Measurements from ENCODE around the gene FOXO6.

The FOXO6 gene

GRCh38 chr1:41399145-41399795 is 38.0 kb downstream of the FOXO6 start:
- DNase-seq (ENCODE audit: extremely low read depth, low read depth), result no peak
- no peak overlapping the region for H3K4me3 ChIP-seq (replicated peaks; ENCODE audit: low read depth, low read length)
- TF ChIP-seq CTCF (IDR thresholded peaks at IDR 0.05; ENCODE audit: low read depth, low read length, missing control alignments), result no peak

GRCh38 chr1:41400225-41400624 is 39.0 kb downstream of the FOXO6 start:
- DNase-seq (ENCODE audit: extremely low read depth, low read depth), result no peak
- TF ChIP-seq CTCF (IDR thresholded peaks at IDR 0.05; ENCODE audit: low read depth, low read length, missing control alignments), result no peak
- H3K4me3 ChIP-seq (replicated peaks; ENCODE audit: low read depth, low read length), result no peak overlapping the region

GRCh38 chr1:41401899-41402298 is 40.7 kb downstream of the FOXO6 start:
- no peak for DNase-seq (ENCODE audit: extremely low read depth, low read depth)
- no peak for TF ChIP-seq CTCF (IDR thresholded peaks at IDR 0.05; ENCODE audit: low read depth, low read length, missing control alignments)
- H3K4me3 ChIP-seq (replicated peaks; ENCODE audit: low read depth, low read length), result no peak overlapping the region

- no peak for DNase-seq (ENCODE audit: extremely low read depth, low read depth)
- no peak overlapping the region for H3K4me3 ChIP-seq (replicated peaks; ENCODE audit: low read depth, low read length)
- TF ChIP-seq CTCF (IDR thresholded peaks at IDR 0.05; ENCODE audit: low read depth, low read length, missing control alignments), result no peak
These were observed 43.1 kb downstream of the FOXO6 start for GRCh38 chr1:41404308-41404761.

GRCh38 chr1:41407664-41408252 is 46.5 kb downstream of the FOXO6 start:
- H3K4me3 ChIP-seq (replicated peaks; ENCODE audit: low read depth, low read length), result no peak overlapping the region
- TF ChIP-seq CTCF (IDR thresholded peaks at IDR 0.05; ENCODE audit: low read depth, low read length, missing control alignments), result no peak
- no peak for DNase-seq (ENCODE audit: extremely low read depth, low read depth)

- DNase-seq (ENCODE audit: extremely low read depth, low read depth), result no peak
- no peak for TF ChIP-seq CTCF (IDR thresholded peaks at IDR 0.05; ENCODE audit: low read depth, low read length, missing control alignments)
- H3K4me3 ChIP-seq (replicated peaks; ENCODE audit: low read depth, low read length), result no peak overlapping the region
These were observed 47.5 kb downstream of the FOXO6 start for GRCh38 chr1:41408691-41409090.
